HFF-Myc (cell line): ENCODE measurements around the gene NT5DC3.

Source experiments
- DNase-seq: peaks from one replicate; pipeline ENCODE4 v3.0.0-alpha.2; 2011; ENCODE audit warnings: low read depth; ENCODE audit errors: extremely low read depth
- H3K4me3 ChIP-seq: replicated peaks from 2 replicates; pipeline ENCODE4 v1.5.1; 2011; ENCODE audit warnings: low read depth, mild to moderate bottlenecking, control low read depth, low read length
- TF ChIP-seq, protein P1 (sequence below): IDR thresholded peaks from 2 replicates; pipeline ENCODE4 v1.5.1; 2012; ENCODE audit warnings: mild to moderate bottlenecking, low read depth, low read length, control low read depth; ENCODE audit errors: missing control alignments

Gene NT5DC3

DNA sequence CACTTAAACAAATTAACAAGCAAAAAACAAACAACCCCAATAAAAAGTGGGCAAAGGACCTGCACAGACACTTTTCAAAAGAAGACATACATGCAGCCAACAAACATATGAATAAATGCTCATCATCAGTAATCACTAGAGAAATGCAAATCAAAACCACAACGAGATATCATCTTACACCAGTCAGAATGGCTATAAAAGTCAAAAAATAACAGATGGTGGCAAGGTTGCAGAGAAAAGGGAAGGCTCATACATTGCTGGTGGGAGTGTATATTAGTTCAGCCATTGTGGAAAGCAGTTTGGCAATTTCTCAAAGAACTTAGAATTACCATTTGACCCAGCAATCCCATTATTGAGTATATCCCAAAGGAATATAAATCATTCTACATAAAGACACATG is 34.6 kb upstream of the NT5DC3 start:
- TF ChIP-seq, protein P1, sequence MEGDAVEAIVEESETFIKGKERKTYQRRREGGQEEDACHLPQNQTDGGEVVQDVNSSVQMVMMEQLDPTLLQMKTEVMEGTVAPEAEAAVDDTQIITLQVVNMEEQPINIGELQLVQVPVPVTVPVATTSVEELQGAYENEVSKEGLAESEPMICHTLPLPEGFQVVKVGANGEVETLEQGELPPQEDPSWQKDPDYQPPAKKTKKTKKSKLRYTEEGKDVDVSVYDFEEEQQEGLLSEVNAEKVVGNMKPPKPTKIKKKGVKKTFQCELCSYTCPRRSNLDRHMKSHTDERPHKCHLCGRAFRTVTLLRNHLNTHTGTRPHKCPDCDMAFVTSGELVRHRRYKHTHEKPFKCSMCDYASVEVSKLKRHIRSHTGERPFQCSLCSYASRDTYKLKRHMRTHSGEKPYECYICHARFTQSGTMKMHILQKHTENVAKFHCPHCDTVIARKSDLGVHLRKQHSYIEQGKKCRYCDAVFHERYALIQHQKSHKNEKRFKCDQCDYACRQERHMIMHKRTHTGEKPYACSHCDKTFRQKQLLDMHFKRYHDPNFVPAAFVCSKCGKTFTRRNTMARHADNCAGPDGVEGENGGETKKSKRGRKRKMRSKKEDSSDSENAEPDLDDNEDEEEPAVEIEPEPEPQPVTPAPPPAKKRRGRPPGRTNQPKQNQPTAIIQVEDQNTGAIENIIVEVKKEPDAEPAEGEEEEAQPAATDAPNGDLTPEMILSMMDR = no peak
- no peak overlapping the region for H3K4me3 ChIP-seq
- no peak for DNase-seq

DNA sequence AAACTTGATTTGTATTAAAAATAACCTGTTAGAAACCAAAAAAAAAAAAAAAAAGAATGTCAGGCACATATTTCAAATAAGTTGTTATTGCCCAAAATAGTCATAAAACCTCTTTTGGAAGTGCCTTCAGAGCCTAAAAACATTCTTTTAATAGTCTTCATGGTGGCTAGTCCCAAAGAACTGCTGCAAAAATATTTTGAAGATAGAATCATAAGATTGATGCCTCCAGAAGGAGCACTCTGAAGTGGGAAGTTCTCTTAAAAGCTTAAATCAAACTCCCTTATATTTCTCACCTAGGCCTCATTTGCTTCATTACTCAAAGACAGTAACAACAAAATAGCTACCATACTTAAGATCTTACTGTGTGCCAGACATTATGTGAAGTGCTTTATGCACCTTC is 27.2 kb upstream of the NT5DC3 start:
- TF ChIP-seq, protein P1 = no peak
- H3K4me3 ChIP-seq = no peak overlapping the region
- DNase-seq = no peak

DNA sequence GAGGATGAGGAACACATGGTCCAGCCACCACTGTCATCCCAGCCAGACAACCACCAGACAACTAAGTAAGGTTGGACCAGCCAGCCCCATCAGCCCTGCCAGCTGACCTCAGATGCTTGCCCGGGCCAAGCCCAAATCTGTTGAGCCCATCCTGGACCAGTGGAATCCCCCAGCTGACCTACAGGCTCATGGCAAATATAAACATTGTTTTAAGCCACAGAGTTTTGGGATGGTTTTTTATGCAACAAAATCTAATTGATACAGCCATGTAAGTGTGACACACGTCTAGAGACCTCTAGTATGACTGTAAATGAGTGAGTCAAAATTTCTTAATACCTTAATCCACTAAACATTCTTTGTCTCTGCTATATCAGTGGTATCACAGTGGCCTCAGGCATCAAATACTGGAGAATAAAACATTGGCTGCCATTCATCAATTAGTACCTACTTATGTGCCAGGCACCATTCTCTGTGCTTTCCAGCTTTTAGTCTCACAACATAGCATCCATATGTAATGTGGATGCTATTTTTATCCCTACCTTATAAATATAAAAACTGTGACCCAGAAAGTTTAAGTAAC is 24.2 kb upstream of the NT5DC3 start:
- H3K4me3 ChIP-seq = no peak overlapping the region
- DNase-seq = no peak
- TF ChIP-seq, protein P1 = no peak

DNA sequence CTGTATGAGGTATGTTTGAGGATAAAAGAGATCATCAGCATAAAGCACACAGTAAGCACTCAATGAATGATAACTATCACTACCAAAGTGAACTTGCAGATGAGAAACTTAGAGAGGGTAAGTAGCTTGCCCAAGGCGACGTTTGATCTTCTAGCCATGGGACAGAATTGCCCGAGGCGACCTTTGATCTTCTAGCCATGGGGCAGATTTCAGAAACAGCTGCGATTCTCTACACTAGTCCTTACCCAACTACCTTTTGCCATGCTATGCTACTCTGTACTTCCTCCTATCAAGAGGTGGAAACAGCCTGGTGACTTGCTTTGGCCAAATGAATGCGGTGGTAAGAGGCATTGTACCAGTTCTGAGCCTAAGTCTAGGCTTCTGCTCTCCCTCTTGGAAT is 23.7 kb upstream of the NT5DC3 start:
- TF ChIP-seq, protein P1 = no peak
- no peak for DNase-seq
- H3K4me3 ChIP-seq = no peak overlapping the region

DNA sequence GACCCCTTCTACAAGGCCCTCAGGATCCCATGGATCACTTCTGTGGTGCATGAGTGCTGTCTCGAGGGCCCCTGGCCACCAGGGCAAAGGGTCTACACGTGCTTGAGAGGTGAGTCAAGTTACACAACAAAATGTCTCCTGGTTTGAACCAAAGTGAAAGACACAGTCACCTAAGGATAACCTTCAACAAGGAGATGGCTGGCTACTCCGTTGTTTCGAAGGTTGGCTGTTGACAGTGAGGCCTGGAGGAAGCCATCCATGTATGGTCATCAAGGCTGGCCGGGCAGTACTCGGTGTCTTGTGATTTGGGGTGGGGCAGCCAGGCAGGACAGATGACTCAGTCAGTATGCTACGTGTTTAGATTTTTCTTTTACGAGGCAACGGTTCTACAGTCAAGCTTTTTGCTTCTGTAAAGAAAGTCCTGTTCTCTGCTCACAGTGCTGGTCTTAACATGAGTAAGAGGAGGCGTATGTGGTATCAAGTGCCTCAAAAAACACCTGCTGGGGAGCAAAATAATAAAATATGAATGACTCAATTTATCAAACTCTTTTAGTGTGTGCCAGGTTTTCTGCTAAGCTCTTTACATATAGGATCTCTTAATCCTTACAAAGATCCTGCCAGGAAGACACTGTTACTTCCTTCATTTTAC is 18.0 kb upstream of the NT5DC3 start:
- DNase-seq = peak; percentile 92
- TF ChIP-seq, protein P1 = no peak
- no peak overlapping the region for H3K4me3 ChIP-seq

DNA sequence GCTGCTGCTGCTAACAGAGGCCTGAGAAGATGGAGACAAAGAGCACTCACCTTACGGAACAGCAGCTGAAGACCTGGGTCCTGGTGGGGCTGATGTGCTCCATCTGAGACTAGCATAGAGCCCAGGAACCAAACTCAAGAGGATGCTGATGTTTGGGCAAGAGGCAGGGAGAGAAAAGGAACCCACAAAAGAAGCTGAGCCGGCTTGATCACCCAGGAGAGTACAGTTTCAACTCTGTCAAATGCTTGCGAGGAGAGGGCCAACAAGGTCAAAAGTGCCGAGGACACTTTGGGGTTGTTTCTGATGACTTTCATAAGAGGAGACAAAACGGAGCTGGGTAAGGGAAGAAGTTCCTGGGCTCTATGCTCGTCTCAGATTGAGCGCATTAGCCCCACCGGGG is 17.3 kb upstream of the NT5DC3 start:
- TF ChIP-seq, protein P1 = no peak
- H3K4me3 ChIP-seq = no peak overlapping the region

DNA sequence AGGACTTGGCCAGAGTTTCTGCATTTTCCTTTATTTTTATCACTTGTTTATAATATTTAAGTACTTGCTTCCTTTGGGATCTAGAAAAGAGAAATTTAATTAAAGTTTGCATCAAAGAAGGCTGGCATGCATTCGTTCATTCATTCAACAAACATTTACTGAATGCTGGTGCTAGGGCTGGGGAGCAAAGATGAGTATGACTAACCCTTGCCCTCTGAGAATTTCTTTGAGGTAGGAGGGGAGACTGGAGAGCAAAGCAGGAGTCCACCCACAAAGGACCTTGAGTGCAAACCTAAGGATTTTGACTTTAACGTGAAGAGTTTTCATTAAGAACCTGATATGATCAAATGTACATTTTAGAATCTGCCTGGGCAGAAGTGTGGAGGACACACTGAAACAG is 16.1 kb upstream of the NT5DC3 start:
- no peak for DNase-seq
- TF ChIP-seq, protein P1 = no peak
- H3K4me3 ChIP-seq = no peak overlapping the region

More for the DNA sequence above, 17.3 kb upstream of the NT5DC3 start:
- DNase-seq = no peak
